Neuronal stem cell (in vitro differentiated cells): Measurements from ENCODE around the gene RCOR3.

ENCODE experiments used
- DNase-seq: peaks from one replicate; pipeline ENCODE4 v3.0.0-alpha.2; 2013; ENCODE audit warnings: low spot score
- H2AFZ ChIP-seq: one replicate; pipeline ENCODE4 v1.6.1; 2013; ENCODE audit warnings: mild to moderate bottlenecking, low read length, inconsistent platforms
- H2AK5ac ChIP-seq: 2 replicates; pipeline ENCODE4 v1.6.1; 2013; ENCODE audit warnings: low read depth, mild to moderate bottlenecking, inconsistent platforms, low read length, moderate library complexity, mixed read lengths
- H2BK120ac ChIP-seq: 2 replicates; pipeline ENCODE4 v1.6.1; 2013; ENCODE audit warnings: low read depth, mild to moderate bottlenecking, inconsistent platforms, low read length, moderate library complexity, mixed read lengths
- H2BK12ac ChIP-seq: one replicate; pipeline ENCODE4 v1.6.1; 2013; ENCODE audit warnings: low read length, inconsistent platforms
- H2BK15ac ChIP-seq: 2 replicates; pipeline ENCODE4 v1.6.1; 2013; ENCODE audit warnings: mild to moderate bottlenecking, low read length, inconsistent platforms, mixed read lengths
- H2BK5ac ChIP-seq: one replicate; pipeline ENCODE4 v1.6.1; 2013; ENCODE audit warnings: inconsistent platforms, mild to moderate bottlenecking, low read length, moderate library complexity
- H3K14ac ChIP-seq: one replicate; pipeline ENCODE4 v1.6.1; 2013; ENCODE audit warnings: low read length, inconsistent platforms
- H3K18ac ChIP-seq: 2 replicates; pipeline ENCODE4 v1.6.1; 2013; ENCODE audit warnings: low read length, inconsistent platforms
- H3K23ac ChIP-seq: 2 replicates; pipeline ENCODE4 v1.6.1; 2013; ENCODE audit warnings: low read depth, mild to moderate bottlenecking, mixed read lengths, low read length, inconsistent platforms; ENCODE audit not compliant: poor library complexity
- H3K27ac ChIP-seq: replicated peaks from 3 replicates; pipeline ENCODE4 v1.5.1; 2013; ENCODE audit warnings: low read length, inconsistent platforms
- H3K27me3 ChIP-seq, 3 experiments: 2 replicates each; pipeline ENCODE4 v1.6.1; 2013; ENCODE audit warnings: low read length in 3 of 3, mild to moderate bottlenecking in 2 of 3, inconsistent platforms in 1 of 3, low read depth in 1 of 3, mixed read lengths in 1 of 3, moderate library complexity in 1 of 3; ENCODE audit not compliant: control insufficient read depth in 3 of 3, insufficient read depth in 3 of 3
- H3K36me3 ChIP-seq, 2 donors: replicated peaks in 1 of 2; 2 replicates each; pipeline ENCODE4 v1.6.1; 2013; ENCODE audit warnings: low read length in 2 of 2; ENCODE audit not compliant: control insufficient read depth in 2 of 2, insufficient read depth in 2 of 2
- H3K4ac ChIP-seq: 2 replicates; pipeline ENCODE4 v1.6.1; 2013; ENCODE audit warnings: inconsistent platforms, mild to moderate bottlenecking, low read length, moderate library complexity
- H3K4me1 ChIP-seq, 2 donors: 1 replicate in 1 of 2; 2 replicates in 1 of 2; pipeline ENCODE4 v1.6.1; 2013; ENCODE audit warnings: low read length in 2 of 2, low read depth in 1 of 2; ENCODE audit not compliant: control insufficient read depth in 2 of 2, insufficient read depth in 1 of 2
- H3K4me2 ChIP-seq: one replicate; pipeline ENCODE4 v1.6.1; 2013; ENCODE audit warnings: mild to moderate bottlenecking, low read length, inconsistent platforms; ENCODE audit not compliant: insufficient read depth, poor library complexity, severe bottlenecking
- H3K4me3 ChIP-seq, 2 donors: 2 replicates each; pipeline ENCODE4 v1.5.1; 2013; ENCODE audit warnings: low read length in 2 of 2, mild to moderate bottlenecking in 2 of 2, inconsistent platforms in 1 of 2, moderate library complexity in 1 of 2
- H3K79me1 ChIP-seq: one replicate; pipeline ENCODE4 v1.6.1; 2013; ENCODE audit warnings: low read depth, mild to moderate bottlenecking, inconsistent platforms, low read length, moderate library complexity
- H3K9ac ChIP-seq: one replicate; pipeline ENCODE4 v1.6.1; 2013; ENCODE audit warnings: mild to moderate bottlenecking, low read depth, low read length, inconsistent platforms; ENCODE audit not compliant: poor library complexity
- H3K9me3 ChIP-seq, 2 donors: replicated peaks in 1 of 2; 2 replicates each; pipeline versions ENCODE3 to v1.6.1; 2013; ENCODE audit warnings: low read length in 2 of 2, mild to moderate bottlenecking in 2 of 2, inconsistent platforms in 1 of 2, low read depth in 1 of 2, mixed read lengths in 1 of 2, moderate library complexity in 1 of 2; ENCODE audit not compliant: control insufficient read depth in 2 of 2, insufficient read depth in 1 of 2
- H4K8ac ChIP-seq: one replicate; pipeline ENCODE4 v1.6.1; 2013; ENCODE audit warnings: low read depth, mild to moderate bottlenecking, inconsistent platforms, low read length, moderate library complexity
- H4K91ac ChIP-seq: one replicate; pipeline ENCODE4 v1.6.1; 2013; ENCODE audit warnings: low read length, low read depth, mild to moderate bottlenecking, inconsistent platforms; ENCODE audit not compliant: poor library complexity
- WGBS, 2 donors: extraction: QIAGEN DNeasy Blood & Tissue Kit; methylation state at CpG; one replicate each; pipeline ENCODE4 v1.1.7; 2013; ENCODE audit warnings: missing lambda C conversion rate in 2 of 2, mixed read lengths in 1 of 2; ENCODE audit not compliant: insufficient read length in 2 of 2, insufficient replicate concordance in 1 of 2; ENCODE audit errors: extremely low coverage in 2 of 2; 5-methylcytosine and 5-hydroxymethylcytosine counted together

Gene RCOR3

DNA sequence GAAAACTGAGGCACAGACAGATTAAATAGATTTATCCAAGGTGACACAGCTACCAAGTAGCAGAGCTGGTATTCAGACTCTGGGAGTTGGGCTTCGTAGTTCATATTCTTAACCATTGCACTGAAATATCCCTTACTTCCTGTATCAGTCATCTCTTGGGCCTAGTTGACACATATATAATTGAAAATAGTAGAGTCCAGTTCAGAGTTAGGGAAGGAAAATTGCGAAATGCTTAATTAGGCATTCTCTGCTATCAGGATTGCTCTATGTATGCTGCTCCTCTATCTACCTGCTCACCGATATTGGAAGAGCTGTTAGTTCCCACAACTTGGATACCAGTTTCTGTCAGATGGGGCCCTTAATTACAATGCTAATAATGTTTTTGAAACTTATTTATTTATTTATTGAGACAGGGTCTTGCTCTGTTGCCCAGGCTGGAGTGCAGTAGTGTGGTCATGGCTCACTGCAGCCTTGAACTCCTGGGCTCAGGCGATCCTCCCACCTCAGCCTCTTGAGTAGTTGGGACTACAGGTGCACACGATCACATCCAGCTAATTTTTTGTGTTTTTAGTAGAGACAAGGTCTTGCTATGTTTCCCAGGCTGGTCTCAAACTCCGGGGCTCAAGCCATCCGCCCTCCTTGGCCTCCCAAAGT is 8.2 kb downstream of the RCOR3 start:
- H3K27me3 ChIP-seq, result no peaks in the 10 kb centered on the region
- H4K91ac ChIP-seq, result no peak overlapping the region
- no peak overlapping the region for H2BK12ac ChIP-seq
- no peak overlapping the region for H2AFZ ChIP-seq
- no peak overlapping the region for H3K4ac ChIP-seq
- no peak overlapping the region for H2AK5ac ChIP-seq
- H3K9me3 ChIP-seq, result no peaks in the 10 kb centered on the region
- no peaks in the 10 kb centered on the region for H3K79me1 ChIP-seq
- H3K4me2 ChIP-seq, result no peak overlapping the region
- H3K23ac ChIP-seq, result no peak overlapping the region
- no CpG with 5 or more reads among the region's 7 CpGs for WGBS, 2 donors
- H3K36me3 ChIP-seq, result peaks cover 7 to 71% of the 10 kb centered on the region in 2 donors
- H3K18ac ChIP-seq, result no peak overlapping the region
- no peak overlapping the region for H3K27ac ChIP-seq
- no peak overlapping the region for H3K14ac ChIP-seq
- H3K9ac ChIP-seq, result no peak overlapping the region
- no peak overlapping the region for H4K8ac ChIP-seq
- no peak overlapping the region for H2BK120ac ChIP-seq
- no peak overlapping the region for H2BK5ac ChIP-seq
- H3K4me3 ChIP-seq, result no peak overlapping the region
- H2BK15ac ChIP-seq, result no peak overlapping the region
- DNase-seq, result no peak
- H3K4me1 ChIP-seq, result no peaks in the 10 kb centered on the region

- no peak overlapping the region for H2BK12ac ChIP-seq
- H3K4me2 ChIP-seq, result no peak overlapping the region
- no peaks in the 10 kb centered on the region for H3K27me3 ChIP-seq
- H2BK120ac ChIP-seq, result no peak overlapping the region
- no peak overlapping the region for H2BK15ac ChIP-seq
- no peaks in the 10 kb centered on the region for H3K9me3 ChIP-seq
- no CpG with 5 or more reads among the region's 1 CpG for WGBS, 2 donors
- H2AFZ ChIP-seq, result no peak overlapping the region
- H3K36me3 ChIP-seq, result peaks cover 4 to 93% of the 10 kb centered on the region in 2 donors
- H4K8ac ChIP-seq, result no peak overlapping the region
- DNase-seq, result no peak
- no peak overlapping the region for H4K91ac ChIP-seq
- H3K23ac ChIP-seq, result no peak overlapping the region
- no peak overlapping the region for H3K14ac ChIP-seq
- H3K4ac ChIP-seq, result no peak overlapping the region
- no peak overlapping the region for H3K27ac ChIP-seq
- no peak overlapping the region for H2AK5ac ChIP-seq
- H3K4me1 ChIP-seq, result peaks cover 0 to 4% of the 10 kb centered on the region in 2 donors
- H3K18ac ChIP-seq, result no peak overlapping the region
- H3K79me1 ChIP-seq, result no peaks in the 10 kb centered on the region
- H3K9ac ChIP-seq, result no peak overlapping the region
- no peak overlapping the region for H2BK5ac ChIP-seq
- no peak overlapping the region for H3K4me3 ChIP-seq
Measured at GRCh38 chr1:211279340-211279739, 20.2 kb downstream of the RCOR3 start.

DNA sequence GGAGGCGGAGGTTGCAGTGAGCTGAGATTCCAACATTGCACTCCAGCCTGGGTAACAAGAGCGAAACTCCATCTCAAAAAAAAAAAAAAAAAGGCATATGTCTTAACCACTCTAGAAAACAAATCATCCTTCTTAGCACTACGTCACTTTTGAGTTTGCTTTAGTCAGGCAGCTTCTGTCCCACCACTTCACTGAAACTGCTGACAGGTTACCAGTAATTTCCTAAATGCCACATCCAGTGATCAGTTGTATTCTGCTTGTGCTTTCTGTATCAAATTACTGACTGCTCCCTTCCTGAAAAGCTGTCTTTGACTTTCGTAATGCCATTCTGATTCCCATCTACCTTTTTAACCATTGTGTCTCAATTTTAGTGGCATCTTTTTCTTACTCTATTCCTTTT is 21.7 kb downstream of the RCOR3 start:
- no peak overlapping the region for H2BK15ac ChIP-seq
- H2BK5ac ChIP-seq, result no peak overlapping the region
- H3K4me1 ChIP-seq, result peaks cover 0 to 4% of the 10 kb centered on the region in 2 donors
- H2BK120ac ChIP-seq, result no peak overlapping the region
- no peak overlapping the region for H2AFZ ChIP-seq
- H3K27me3 ChIP-seq, result no peaks in the 10 kb centered on the region
- no peak overlapping the region for H2AK5ac ChIP-seq
- H2BK12ac ChIP-seq, result no peak overlapping the region
- H3K36me3 ChIP-seq, result peaks cover 5 to 93% of the 10 kb centered on the region in 2 donors
- H3K14ac ChIP-seq, result no peak overlapping the region
- H3K9ac ChIP-seq, result no peak overlapping the region
- no peak overlapping the region for H3K4me3 ChIP-seq
- no peaks in the 10 kb centered on the region for H3K79me1 ChIP-seq
- no peaks in the 10 kb centered on the region for H3K9me3 ChIP-seq
- H3K4me2 ChIP-seq, result no peak overlapping the region
- DNase-seq, result no peak
- H3K27ac ChIP-seq, result no peak overlapping the region
- H3K18ac ChIP-seq, result no peak overlapping the region
- no peak overlapping the region for H4K91ac ChIP-seq
- no CpG with 5 or more reads among the region's 4 CpGs for WGBS, 2 donors
- no peak overlapping the region for H3K23ac ChIP-seq
- no peak overlapping the region for H4K8ac ChIP-seq
- no peak overlapping the region for H3K4ac ChIP-seq

GRCh38 chr1:211281320-211282022 is 22.3 kb downstream of the RCOR3 start:
- Histone ChIP-seq H3K79me1 (no peaks in the 10 kb centered on the region), H3K36me3 (peaks cover 5 to 88% of the 10 kb centered on the region in 2 donors), H4K8ac (no peak overlapping the region), H2BK120ac (no peak overlapping the region), H4K91ac (no peak overlapping the region), H3K9me3 (no peaks in the 10 kb centered on the region), H3K4me3 (no peak overlapping the region), H3K4me1 (peaks cover 0 to 4% of the 10 kb centered on the region in 2 donors), H3K4me2 (no peak overlapping the region), H3K14ac (no peak overlapping the region), H3K18ac (no peak overlapping the region), H3K23ac (no peak overlapping the region), H3K9ac (no peak overlapping the region), H2BK12ac (no peak overlapping the region), H2BK5ac (no peak overlapping the region), H3K27ac (peak overlapping the region; percentile 27), H3K27me3 (no peaks in the 10 kb centered on the region), H2BK15ac (no peak overlapping the region), H2AFZ (no peak overlapping the region), H3K4ac (no peak overlapping the region), H2AK5ac (no peak overlapping the region)
- no peak for DNase-seq
- WGBS, 2 donors, result no CpG with 5 or more reads among the region's 6 CpGs
